Measurements from ENCODE around the gene RAB44. TPM values are rescaled to one million over a fixed set of nuclear protein-coding genes. Genes with fewer than 3 reads are reported as not detected.

Gene RAB44
- total RNA-seq, 2 donors from 2014 or later, result 0.08 to 0.30 TPM

GRCh38 chr6:36780442-36781177 is 83.0 kb downstream of the RAB44 start:
- peak; percentile 47 for DNase-seq
- Histone ChIP-seq H3K36me3 (no peaks in the 10 kb centered on the region), H3K4me3 (no peak overlapping the region), H3K4me1 (peaks cover 6% of the 10 kb centered on the region), H3K27me3 (no peaks in the 10 kb centered on the region), H3K9ac (ENCODE audit: low read depth in 2 of 2, low read length in 2 of 2) (peak overlapping the region in 1 of 2 donors; percentile 21), H3K27ac (no peak overlapping the region), H3K9me3 (no peaks in the 10 kb centered on the region)
- TF ChIP-seq, protein P1, sequence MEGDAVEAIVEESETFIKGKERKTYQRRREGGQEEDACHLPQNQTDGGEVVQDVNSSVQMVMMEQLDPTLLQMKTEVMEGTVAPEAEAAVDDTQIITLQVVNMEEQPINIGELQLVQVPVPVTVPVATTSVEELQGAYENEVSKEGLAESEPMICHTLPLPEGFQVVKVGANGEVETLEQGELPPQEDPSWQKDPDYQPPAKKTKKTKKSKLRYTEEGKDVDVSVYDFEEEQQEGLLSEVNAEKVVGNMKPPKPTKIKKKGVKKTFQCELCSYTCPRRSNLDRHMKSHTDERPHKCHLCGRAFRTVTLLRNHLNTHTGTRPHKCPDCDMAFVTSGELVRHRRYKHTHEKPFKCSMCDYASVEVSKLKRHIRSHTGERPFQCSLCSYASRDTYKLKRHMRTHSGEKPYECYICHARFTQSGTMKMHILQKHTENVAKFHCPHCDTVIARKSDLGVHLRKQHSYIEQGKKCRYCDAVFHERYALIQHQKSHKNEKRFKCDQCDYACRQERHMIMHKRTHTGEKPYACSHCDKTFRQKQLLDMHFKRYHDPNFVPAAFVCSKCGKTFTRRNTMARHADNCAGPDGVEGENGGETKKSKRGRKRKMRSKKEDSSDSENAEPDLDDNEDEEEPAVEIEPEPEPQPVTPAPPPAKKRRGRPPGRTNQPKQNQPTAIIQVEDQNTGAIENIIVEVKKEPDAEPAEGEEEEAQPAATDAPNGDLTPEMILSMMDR (IDR thresholded peaks at IDR 0.05), result no peak
- intact Hi-C loops (cut with DNase I), result no loop called here

GRCh38 chr6:36781669-36782068 is 84.0 kb downstream of the RAB44 start:
- Histone ChIP-seq H3K9me3 (no peaks in the 10 kb centered on the region), H3K4me1 (peaks cover 6% of the 10 kb centered on the region), H3K27me3 (no peaks in the 10 kb centered on the region), H3K36me3 (no peaks in the 10 kb centered on the region), H3K27ac (no peak overlapping the region), H3K9ac (ENCODE audit: low read depth in 2 of 2, low read length in 2 of 2) (no peak overlapping the region), H3K4me3 (no peak overlapping the region)
- intact Hi-C loops (cut with DNase I), result no loop called here
- no peak for DNase-seq
- TF ChIP-seq, protein P1 (IDR thresholded peaks at IDR 0.05), result no peak

Other genes with a start within 250 kb of the RAB44 start
- gene STK38, start 150.3 kb upstream of the RAB44 start, total RNA-seq, result 10 to 100 TPM; 55.9 to 83.4 TPM
- gene SRSF3, start 103.5 kb upstream of the RAB44 start, total RNA-seq, result 100 to 1,000 TPM; 252 to 372 TPM
- gene CDKN1A, start 19.1 kb upstream of the RAB44 start, total RNA-seq, result 100 to 1,000 TPM; 157 to 286 TPM
- gene CPNE5, start 141.6 kb downstream of the RAB44 start, total RNA-seq, result 1 to 10 TPM; 4.6 to 8.0 TPM
- 10 to 100 TPM in 1 of 2 donors, 1 to 10 TPM in 1; 9.9 to 23.6 TPM for gene PPIL1, start 177.0 kb downstream of the RAB44 start, total RNA-seq
- 10 to 100 TPM; 46.3 to 49.5 TPM for gene C6orf89, start 188.1 kb downstream of the RAB44 start, total RNA-seq

All from colonic mucosa (tissue), 4 donors.